GM12891 (cell line): Measurements from ENCODE around the gene ZDHHC17.

ENCODE experiments used
- POLR2A ChIP-seq: IDR thresholded peaks from 2 replicates; pipeline ENCODE4 v1.6.1; 2011; ENCODE audit warnings: low read depth, low read length, control low read depth
- POLR2AphosphoS5 ChIP-seq: IDR thresholded peaks from 2 replicates; pipeline ENCODE4 v1.6.1; 2011; ENCODE audit warnings: low read depth, low read length, control low read depth
- SPI1 ChIP-seq: IDR thresholded peaks from 2 replicates; pipeline ENCODE4 v1.6.1; 2011; ENCODE audit warnings: low read depth, low read length, control low read depth

- TF ChIP-seq POLR2A (no peak), SPI1 (no peak), POLR2AphosphoS5 (no peak)
Observed at GRCh38 chr12:76880519-76881023, 116.7 kb downstream of the ZDHHC17 start.
